Nephron progenitor cell (in vitro differentiated cells): ENCODE results near the gene ZNF287.

Experiments
- DNase-seq: peaks from one replicate; pipeline ENCODE4 v3.0.0; 2021
- H3K27ac Mint-ChIP-seq: 2 replicates; pipeline ENCODE4 v1.8.0; 2021; ENCODE audit warnings: mild to moderate bottlenecking, moderate library complexity, mixed read lengths
- H3K27me3 Mint-ChIP-seq: 2 replicates; pipeline ENCODE4 v1.8.0; 2021; ENCODE audit warnings: mild to moderate bottlenecking, low read depth, mixed read lengths; ENCODE audit not compliant: poor library complexity
- H3K36me3 Mint-ChIP-seq: 2 replicates; pipeline ENCODE4 v1.8.0; 2021; ENCODE audit warnings: low read depth, mixed read lengths
- H3K4me1 Mint-ChIP-seq: 2 replicates; pipeline ENCODE4 v1.8.0; 2021; ENCODE audit warnings: mixed read lengths
- H3K4me3 Mint-ChIP-seq: 2 replicates; pipeline ENCODE4 v1.8.0; 2021; ENCODE audit warnings: mild to moderate bottlenecking, moderate library complexity, mixed read lengths
- H3K9me3 Mint-ChIP-seq: 2 replicates; pipeline ENCODE4 v1.8.0; 2021; ENCODE audit warnings: mild to moderate bottlenecking, moderate library complexity, mixed read lengths
- TF ChIP-seq, protein P1 (sequence below): fragments of 200-600 bp; sonication (generic); IDR thresholded peaks from 2 replicates; pipeline ENCODE4 v1.5.0; 2021; ENCODE audit warnings: antibody characterized with exemption

The ZNF287 gene

DNA sequence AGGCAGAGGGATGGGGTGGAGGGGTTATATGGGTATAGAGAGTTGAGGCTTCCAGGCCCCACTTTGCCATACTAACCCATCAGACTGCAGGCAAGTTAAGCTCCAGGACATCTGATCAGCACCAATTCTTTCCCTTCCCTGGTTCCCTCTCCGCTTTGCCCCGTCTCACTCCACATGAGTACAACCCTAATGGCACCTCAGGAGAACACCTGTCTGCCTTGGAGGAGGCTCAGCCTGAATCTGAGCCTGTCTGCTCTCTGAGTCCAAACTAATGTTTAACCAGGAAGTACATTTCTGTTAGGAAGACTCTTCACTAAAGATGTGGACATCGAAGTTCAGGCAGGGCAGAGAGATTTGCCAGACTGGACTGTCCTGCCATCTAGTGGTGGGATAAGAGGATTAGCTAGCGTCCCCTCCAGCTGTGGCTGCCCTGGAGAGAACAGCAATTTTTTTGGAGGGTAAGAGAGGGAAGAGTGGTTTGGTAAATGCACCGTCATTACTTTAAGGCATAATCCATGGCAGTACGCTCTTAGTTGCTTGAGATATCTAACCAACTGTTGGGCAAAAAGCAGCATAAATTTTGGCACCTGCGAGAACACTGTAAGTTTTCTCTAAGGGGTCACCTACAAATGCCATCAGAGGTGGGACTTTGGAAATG is 47.8 kb downstream of the ZNF287 start:
- H3K4me1 Mint-ChIP-seq: peaks cover 23% of the 10 kb centered on the region
- TF ChIP-seq, protein P1, sequence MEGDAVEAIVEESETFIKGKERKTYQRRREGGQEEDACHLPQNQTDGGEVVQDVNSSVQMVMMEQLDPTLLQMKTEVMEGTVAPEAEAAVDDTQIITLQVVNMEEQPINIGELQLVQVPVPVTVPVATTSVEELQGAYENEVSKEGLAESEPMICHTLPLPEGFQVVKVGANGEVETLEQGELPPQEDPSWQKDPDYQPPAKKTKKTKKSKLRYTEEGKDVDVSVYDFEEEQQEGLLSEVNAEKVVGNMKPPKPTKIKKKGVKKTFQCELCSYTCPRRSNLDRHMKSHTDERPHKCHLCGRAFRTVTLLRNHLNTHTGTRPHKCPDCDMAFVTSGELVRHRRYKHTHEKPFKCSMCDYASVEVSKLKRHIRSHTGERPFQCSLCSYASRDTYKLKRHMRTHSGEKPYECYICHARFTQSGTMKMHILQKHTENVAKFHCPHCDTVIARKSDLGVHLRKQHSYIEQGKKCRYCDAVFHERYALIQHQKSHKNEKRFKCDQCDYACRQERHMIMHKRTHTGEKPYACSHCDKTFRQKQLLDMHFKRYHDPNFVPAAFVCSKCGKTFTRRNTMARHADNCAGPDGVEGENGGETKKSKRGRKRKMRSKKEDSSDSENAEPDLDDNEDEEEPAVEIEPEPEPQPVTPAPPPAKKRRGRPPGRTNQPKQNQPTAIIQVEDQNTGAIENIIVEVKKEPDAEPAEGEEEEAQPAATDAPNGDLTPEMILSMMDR: peak; percentile 88
- no peaks in the 10 kb centered on the region for H3K9me3 Mint-ChIP-seq
- no peaks in the 10 kb centered on the region for H3K36me3 Mint-ChIP-seq
- H3K27ac Mint-ChIP-seq: no peak overlapping the region
- peak; percentile 71 for DNase-seq
- peaks cover 5% of the 10 kb centered on the region for H3K27me3 Mint-ChIP-seq
- H3K4me3 Mint-ChIP-seq: no peak overlapping the region

DNA sequence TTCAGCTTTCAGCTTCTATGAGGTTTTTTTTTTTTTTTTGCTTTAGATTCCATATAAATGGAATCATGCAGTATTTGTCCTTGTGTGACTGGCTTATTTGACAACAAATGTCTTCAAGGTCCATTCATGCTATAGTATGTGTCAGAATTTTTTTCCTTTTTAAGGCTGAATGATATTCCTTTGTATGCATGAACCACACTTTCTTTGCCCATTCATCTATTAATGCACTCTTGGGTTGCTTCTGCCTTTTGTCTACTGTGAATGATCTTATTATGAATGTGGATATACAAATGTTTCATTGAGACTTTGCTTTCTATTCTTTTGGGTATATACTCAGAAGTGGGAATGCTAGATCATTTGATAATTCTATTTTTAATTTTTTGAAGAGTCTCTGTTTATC is 50.0 kb downstream of the ZNF287 start:
- peaks cover 22% of the 10 kb centered on the region for H3K4me1 Mint-ChIP-seq
- H3K27me3 Mint-ChIP-seq: peaks cover 8% of the 10 kb centered on the region
- no peaks in the 10 kb centered on the region for H3K9me3 Mint-ChIP-seq
- H3K27ac Mint-ChIP-seq: no peak overlapping the region
- TF ChIP-seq, protein P1: no peak
- DNase-seq: no peak
- no peak overlapping the region for H3K4me3 Mint-ChIP-seq
- no peaks in the 10 kb centered on the region for H3K36me3 Mint-ChIP-seq

DNA sequence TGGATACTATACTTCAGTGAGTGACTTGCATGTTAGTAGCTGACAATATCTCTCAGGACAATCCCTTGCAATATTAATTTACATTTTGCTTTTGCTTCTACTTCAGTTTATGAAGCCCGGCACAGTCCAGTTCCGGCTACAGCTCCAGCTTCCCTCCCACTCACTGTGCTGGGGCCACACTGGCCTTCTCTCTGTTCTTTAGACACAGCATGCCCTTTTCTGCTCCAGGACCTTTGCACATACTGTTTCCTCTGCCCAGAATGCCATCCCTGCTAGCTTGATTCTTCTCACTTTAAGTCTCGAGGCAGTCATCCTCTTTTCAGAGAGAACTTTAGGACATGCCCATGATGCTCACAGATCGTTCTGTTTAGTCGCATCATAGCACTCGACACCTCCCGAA is 51.5 kb downstream of the ZNF287 start:
- no peaks in the 10 kb centered on the region for H3K9me3 Mint-ChIP-seq
- peaks cover 13% of the 10 kb centered on the region for H3K27me3 Mint-ChIP-seq
- DNase-seq: no peak
- no peak overlapping the region for H3K27ac Mint-ChIP-seq
- TF ChIP-seq, protein P1: no peak
- peaks cover 23% of the 10 kb centered on the region for H3K4me1 Mint-ChIP-seq
- H3K36me3 Mint-ChIP-seq: no peaks in the 10 kb centered on the region
- H3K4me3 Mint-ChIP-seq: no peak overlapping the region

DNA sequence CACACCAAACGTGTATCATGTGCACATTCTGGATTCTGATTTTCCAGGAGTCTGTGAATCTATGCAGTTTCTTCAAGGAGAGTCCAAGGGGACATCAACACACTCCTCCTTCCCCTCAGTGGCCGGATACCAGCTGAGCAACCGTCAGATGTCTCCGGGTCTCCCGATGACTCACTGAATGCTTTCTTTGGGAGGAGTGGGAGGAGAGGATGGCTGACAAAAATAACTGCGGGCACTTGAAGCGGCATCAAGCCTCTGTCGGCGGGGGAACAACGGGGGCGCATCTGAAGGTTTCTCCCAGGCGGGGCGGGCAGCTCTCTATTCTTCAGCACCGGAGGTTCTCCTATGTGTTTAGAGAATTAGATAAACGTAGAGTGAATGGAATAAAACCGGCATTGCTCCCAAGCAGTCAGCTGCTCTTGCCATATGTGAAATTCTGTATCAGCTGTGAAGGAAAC is 52.4 kb downstream of the ZNF287 start:
- Mint-ChIP-seq H3K27ac (no peak overlapping the region), H3K36me3 (no peaks in the 10 kb centered on the region), H3K4me1 (peaks cover 32% of the 10 kb centered on the region), H3K4me3 (peak overlapping the region; percentile 68), H3K9me3 (no peaks in the 10 kb centered on the region), H3K27me3 (peaks cover 13% of the 10 kb centered on the region)
- DNase-seq: peak; percentile 23
- TF ChIP-seq, protein P1: no peak

DNA sequence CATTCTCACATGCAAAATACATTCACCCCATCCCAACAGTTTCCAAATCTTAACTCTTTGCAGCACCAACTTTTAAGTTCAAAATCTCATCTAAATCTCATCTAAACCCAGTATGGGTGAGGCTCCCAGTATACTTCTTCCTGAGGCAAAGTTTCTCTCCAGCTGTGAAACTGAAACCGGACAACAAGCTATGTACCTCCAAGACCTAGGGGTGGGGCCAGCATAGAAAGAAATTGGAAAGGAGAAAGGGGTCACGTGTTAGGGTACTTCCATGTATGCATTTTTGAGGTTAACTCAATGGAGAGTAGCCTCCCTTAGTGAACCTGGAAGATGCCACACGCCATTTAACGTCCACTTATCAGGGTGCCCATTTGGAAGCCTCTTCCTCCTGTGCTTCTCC is 53.1 kb downstream of the ZNF287 start:
- TF ChIP-seq, protein P1: no peak
- Mint-ChIP-seq H3K4me1 (peaks cover 30% of the 10 kb centered on the region), H3K27ac (no peak overlapping the region), H3K4me3 (no peak overlapping the region), H3K27me3 (peaks cover 13% of the 10 kb centered on the region), H3K9me3 (no peaks in the 10 kb centered on the region), H3K36me3 (no peaks in the 10 kb centered on the region)
- no peak for DNase-seq

DNA sequence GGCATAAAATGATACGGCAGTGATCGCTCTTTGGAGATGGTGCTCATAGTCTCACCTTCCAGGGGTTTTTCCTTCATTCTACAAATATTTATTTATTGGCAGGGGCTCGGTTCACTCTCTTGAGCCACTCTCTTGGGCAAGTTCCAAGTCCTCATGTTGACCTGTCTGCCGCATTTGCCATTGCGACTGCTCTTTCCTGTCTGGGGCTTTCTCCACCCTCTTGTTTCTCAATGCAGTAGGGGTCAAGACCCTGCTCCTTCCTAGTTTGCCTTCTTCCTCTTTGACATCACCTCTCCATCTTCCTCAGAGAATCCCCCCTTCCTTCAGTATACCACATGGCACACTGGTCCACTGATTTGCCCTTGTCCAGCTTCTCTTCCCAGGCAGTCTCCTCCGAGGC is 55.1 kb downstream of the ZNF287 start:
- Mint-ChIP-seq H3K9me3 (no peaks in the 10 kb centered on the region), H3K4me1 (peaks cover 29% of the 10 kb centered on the region), H3K27ac (no peak overlapping the region), H3K27me3 (peaks cover 13% of the 10 kb centered on the region), H3K36me3 (no peaks in the 10 kb centered on the region), H3K4me3 (no peak overlapping the region)
- DNase-seq: no peak
- TF ChIP-seq, protein P1: no peak
